GM19238 (cell line): ENCODE results near the gene FARP2.
"Not testable (repeated sequence)": the region's sequence is repeated elsewhere in the genome, so short reads cannot be mapped to it uniquely, and the experiment has no call there.

ENCODE experiments used
- DNase-seq: peaks from one replicate; pipeline ENCODE4 v3.0.0; 2011; ENCODE audit warnings: low spot score; ENCODE audit not compliant: insufficient read length

FARP2 gene

GRCh38 chr2:241453919-241454318 is 97.8 kb downstream of the FARP2 start:
- not testable (repeated sequence) for DNase-seq

GRCh38 chr2:241454837-241455485 is 98.9 kb downstream of the FARP2 start:
- no peak for DNase-seq

GRCh38 chr2:241456546-241456945 is 100.5 kb downstream of the FARP2 start:
- DNase-seq, result no peak

- DNase-seq, result no peak
Measured at GRCh38 chr2:241458687-241459086, 102.6 kb downstream of the FARP2 start.

GRCh38 chr2:241459520-241459919 is 103.4 kb downstream of the FARP2 start:
- no peak for DNase-seq

GRCh38 chr2:241460631-241461030 is 104.5 kb downstream of the FARP2 start:
- no peak for DNase-seq

- no peak for DNase-seq
Measured at GRCh38 chr2:241461693-241462677, 105.9 kb downstream of the FARP2 start.

- DNase-seq, result no peak
Measured at GRCh38 chr2:241463276-241464135, 107.4 kb downstream of the FARP2 start.

GRCh38 chr2:241465543-241465942 is 109.5 kb downstream of the FARP2 start:
- no peak for DNase-seq

- no peak for DNase-seq
Measured at GRCh38 chr2:241466230-241466629, 110.1 kb downstream of the FARP2 start.

GRCh38 chr2:241467777-241468475 is 111.8 kb downstream of the FARP2 start:
- no peak for DNase-seq

- no peak for DNase-seq
Measured at GRCh38 chr2:241468476-241468781, 112.3 kb downstream of the FARP2 start.

GRCh38 chr2:241469746-241470145 is 113.7 kb downstream of the FARP2 start:
- no peak for DNase-seq

- DNase-seq, result no peak
Measured at GRCh38 chr2:241473399-241473798, 117.3 kb downstream of the FARP2 start.

GRCh38 chr2:241475267-241475666 is 119.2 kb downstream of the FARP2 start:
- DNase-seq, result no peak

GRCh38 chr2:241478166-241478565 is 122.1 kb downstream of the FARP2 start:
- DNase-seq, result no peak

GRCh38 chr2:241479026-241479898 is 123.2 kb downstream of the FARP2 start:
- DNase-seq, result no peak

- no peak for DNase-seq
Measured at GRCh38 chr2:241481687-241482086, 125.6 kb downstream of the FARP2 start.

- no peak for DNase-seq
Measured at GRCh38 chr2:241482126-241482955, 126.3 kb downstream of the FARP2 start.
